ELR (cell line): ENCODE measurements around the gene TRNAU1AP.
"Not testable (repeated sequence)": the region's sequence is repeated elsewhere in the genome, so short reads cannot be mapped to it uniquely, and the experiment has no call there.

Experiments used
- DNase-seq: peaks from one replicate; pipeline ENCODE4 v3.0.0-alpha.2; 2015; ENCODE audit warnings: low read depth

TRNAU1AP gene

GRCh38 chr1:28577052-28577678 is 24.3 kb downstream of the TRNAU1AP start:
- peak; percentile 42 for DNase-seq

GRCh38 chr1:28577738-28578536 is 25.1 kb downstream of the TRNAU1AP start:
- peak; percentile 30 for DNase-seq

- no peak for DNase-seq
Measured at GRCh38 chr1:28578696-28579218, 25.9 kb downstream of the TRNAU1AP start.

GRCh38 chr1:28579401-28579800 is 26.5 kb downstream of the TRNAU1AP start:
- DNase-seq, result peak; percentile 17

GRCh38 chr1:28580722-28581530 is 28.0 kb downstream of the TRNAU1AP start:
- peak; percentile 55 for DNase-seq

- peak; percentile 96 for DNase-seq
Measured at GRCh38 chr1:28581531-28582247, 28.8 kb downstream of the TRNAU1AP start.

GRCh38 chr1:28582248-28582615 is 29.3 kb downstream of the TRNAU1AP start:
- DNase-seq, result peak; percentile 54

GRCh38 chr1:28586585-28587391 is 33.9 kb downstream of the TRNAU1AP start:
- DNase-seq, result not testable (repeated sequence)

- DNase-seq, result peak; percentile 39
Measured at GRCh38 chr1:28591708-28592320, 38.9 kb downstream of the TRNAU1AP start, which contains the start of gene RAB42. Gene RAB42 (plus strand): TSS chr1:28592265. CDS start chr1:28592512, 247 bp downstream.

- DNase-seq, result no peak
Measured at GRCh38 chr1:28592321-28593071, 39.6 kb downstream of the TRNAU1AP start.

GRCh38 chr1:28593988-28594356 is 41.1 kb downstream of the TRNAU1AP start:
- DNase-seq, result not testable (repeated sequence)

GRCh38 chr1:28594686-28595411 is 42.0 kb downstream of the TRNAU1AP start:
- peak; percentile 67 for DNase-seq

- DNase-seq, result no peak
Measured at GRCh38 chr1:28595412-28596191, 42.7 kb downstream of the TRNAU1AP start.

- not testable (repeated sequence) for DNase-seq
Measured at GRCh38 chr1:28596276-28596675, 43.4 kb downstream of the TRNAU1AP start.

GRCh38 chr1:28601696-28602095 is 48.8 kb downstream of the TRNAU1AP start:
- DNase-seq, result peak; percentile 92

- DNase-seq, result peak; percentile 87
Measured at GRCh38 chr1:28602536-28603439, 49.9 kb downstream of the TRNAU1AP start.

- no peak for DNase-seq
Measured at GRCh38 chr1:28604411-28604810, 51.5 kb downstream of the TRNAU1AP start.
